Measurements from ENCODE around the gene OR2L3. TPM values are rescaled to one million over a fixed set of nuclear protein-coding genes. Genes with fewer than 3 reads are reported as not detected.

Gene OR2L3, protein sequence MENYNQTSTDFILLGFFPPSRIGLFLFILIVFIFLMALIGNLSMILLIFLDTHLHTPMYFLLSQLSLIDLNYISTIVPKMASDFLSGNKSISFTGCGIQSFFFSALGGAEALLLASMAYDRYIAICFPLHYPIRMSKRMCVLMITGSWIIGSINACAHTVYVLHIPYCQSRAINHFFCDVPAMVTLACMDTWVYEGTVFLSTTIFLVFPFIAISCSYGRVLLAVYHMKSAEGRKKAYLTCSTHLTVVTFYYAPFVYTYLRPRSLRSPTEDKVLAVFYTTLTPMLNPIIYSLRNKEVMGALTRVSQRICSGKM
- polyA plus RNA-seq (0.10 and 0.27 TPM in 2 replicates), polyA minus RNA-seq (0.35 and 0.73 TPM in 2 replicates)

DNA sequence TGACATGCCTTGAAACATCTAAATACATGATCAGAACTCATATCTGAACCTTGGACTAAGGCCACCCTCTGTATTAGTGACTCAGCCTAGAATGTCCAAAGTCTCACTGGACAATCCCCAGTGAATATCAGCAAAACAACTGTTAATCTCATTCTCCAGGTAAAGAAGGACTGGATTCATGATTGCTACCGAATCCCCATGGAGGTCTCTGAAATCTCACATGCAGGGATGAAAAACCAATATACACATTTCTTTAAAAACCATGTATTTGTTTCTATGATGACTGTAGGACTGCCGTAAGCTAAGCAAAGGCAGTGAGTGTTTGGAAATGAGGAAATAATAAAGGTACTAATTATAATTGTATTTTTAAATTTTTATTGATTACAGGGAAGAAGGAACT is at the start of gene OR2L3:
OR2L3 (plus strand) TSS at position 301 of the 400 bp plus-strand sequence. CDS start 13,846 bp downstream, outside the sequence.
- H3K4me2 ChIP-seq (ENCODE audit: low read length): no peak within 1 kb of the TSS
- H3K9me3 ChIP-seq (ENCODE audit: low read length): no peaks in the 10 kb centered on the region
- H4K20me1 ChIP-seq (ENCODE audit: insufficient read depth): no peaks in the 10 kb centered on the region
- H3F3A ChIP-seq (ENCODE audit: insufficient read depth, low read length, poor library complexity, severe bottlenecking): no peaks in the 10 kb centered on the region
- H3K27ac ChIP-seq (ENCODE audit: low read length): no peak within 1 kb of the TSS
- H2AFZ ChIP-seq (ENCODE audit: low read depth, low read length): no peak within 1 kb of the TSS
- no peaks in the 10 kb centered on the region for H3K9me2 ChIP-seq (ENCODE audit: insufficient read depth, low read length)
- H3K9ac ChIP-seq (ENCODE audit: low read length): no peak within 1 kb of the TSS
- no peaks in the 10 kb centered on the region for H3K36me3 ChIP-seq (ENCODE audit: insufficient read depth, low read length)
- TF ChIP-seq MXI1 (conservative IDR thresholded peaks at IDR 0.05; ENCODE audit: poor library complexity, severe bottlenecking): no peak
- no peak for TF ChIP-seq RAD21 (conservative IDR thresholded peaks at IDR 0.05)
- TF ChIP-seq TAF1 (IDR thresholded peaks at IDR 0.05; ENCODE audit: low read depth): no peak
- H3K79me2 ChIP-seq (replicated peaks; ENCODE audit: insufficient read depth, low read length): no peaks in the 10 kb centered on the region
- H3K4me3 ChIP-seq (ENCODE audit: low read length): no peak within 1 kb of the TSS
- no peaks in the 10 kb centered on the region for H3K27me3 ChIP-seq (ENCODE audit: insufficient read depth, low read depth, low read length)

DNA sequence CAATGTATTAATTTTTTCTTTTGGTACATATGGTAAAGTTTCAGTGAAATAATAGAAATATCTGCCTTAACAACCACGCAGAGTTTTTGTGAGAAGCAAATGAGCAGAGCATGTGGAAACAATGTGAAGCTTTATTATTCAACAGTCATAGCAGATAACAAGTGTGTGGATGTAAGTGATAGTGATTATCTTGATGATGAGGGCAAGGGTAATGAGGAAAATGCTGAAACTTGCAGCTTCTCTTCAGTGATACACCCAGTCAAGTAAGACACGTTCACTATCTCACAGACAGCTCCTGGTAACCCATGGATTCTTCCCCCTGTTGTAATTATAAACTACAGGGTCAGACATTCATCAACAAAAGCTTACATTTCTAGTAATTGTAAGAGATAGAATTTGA is 47.8 kb upstream of the OR2L3 start:
- no peak overlapping the region for H2AFZ ChIP-seq (ENCODE audit: low read depth, low read length)
- no peak overlapping the region for H3K4me3 ChIP-seq (ENCODE audit: low read length)
- no peaks in the 10 kb centered on the region for H4K20me1 ChIP-seq (ENCODE audit: insufficient read depth)
- H3K27ac ChIP-seq (ENCODE audit: low read length): no peak overlapping the region
- H3K4me2 ChIP-seq (ENCODE audit: low read length): no peak overlapping the region
- no peak overlapping the region for H3K9ac ChIP-seq (ENCODE audit: low read length)
- H3K36me3 ChIP-seq (ENCODE audit: insufficient read depth, low read length): no peaks in the 10 kb centered on the region
- no peaks in the 10 kb centered on the region for H3K9me2 ChIP-seq (ENCODE audit: insufficient read depth, low read length)
- no peaks in the 10 kb centered on the region for H3F3A ChIP-seq (ENCODE audit: insufficient read depth, low read length, poor library complexity, severe bottlenecking)
- no peaks in the 10 kb centered on the region for H3K79me2 ChIP-seq (replicated peaks; ENCODE audit: insufficient read depth, low read length)
- no peaks in the 10 kb centered on the region for H3K9me3 ChIP-seq (ENCODE audit: low read length)
- TF ChIP-seq EZH2 (IDR thresholded peaks at IDR 0.05; ENCODE audit: borderline replicate concordance, insufficient read depth, low read length, poor library complexity, severe bottlenecking) (no peak), POLR2AphosphoS5 (IDR thresholded peaks at IDR 0.05) (no peak)
- H3K27me3 ChIP-seq (ENCODE audit: insufficient read depth, low read depth, low read length): no peaks in the 10 kb centered on the region

GRCh38 chr1:248000169-248000568 is 46.5 kb upstream of the OR2L3 start:
- Histone ChIP-seq H3K9me2 (ENCODE audit: insufficient read depth, low read length) (no peaks in the 10 kb centered on the region), H3K27ac (ENCODE audit: low read length) (no peak overlapping the region), H2AFZ (ENCODE audit: low read depth, low read length) (no peak overlapping the region), H3K4me3 (ENCODE audit: low read length) (no peak overlapping the region), H4K20me1 (ENCODE audit: insufficient read depth) (no peaks in the 10 kb centered on the region), H3K9ac (ENCODE audit: low read length) (no peak overlapping the region), H3K4me2 (ENCODE audit: low read length) (no peak overlapping the region), H3F3A (ENCODE audit: insufficient read depth, low read length, poor library complexity, severe bottlenecking) (no peaks in the 10 kb centered on the region), H3K9me3 (ENCODE audit: low read length) (no peaks in the 10 kb centered on the region), H3K27me3 (ENCODE audit: insufficient read depth, low read depth, low read length) (no peaks in the 10 kb centered on the region), H3K79me2 (replicated peaks; ENCODE audit: insufficient read depth, low read length) (no peaks in the 10 kb centered on the region), H3K36me3 (ENCODE audit: insufficient read depth, low read length) (no peaks in the 10 kb centered on the region)
- TF ChIP-seq POLR2AphosphoS5 (IDR thresholded peaks at IDR 0.05): no peak
- no peak for TF ChIP-seq SMC3 (conservative IDR thresholded peaks at IDR 0.05; ENCODE audit: poor library complexity)
- TF ChIP-seq TAF1 (IDR thresholded peaks at IDR 0.05; ENCODE audit: low read depth): no peak
- TF ChIP-seq, protein P1, sequence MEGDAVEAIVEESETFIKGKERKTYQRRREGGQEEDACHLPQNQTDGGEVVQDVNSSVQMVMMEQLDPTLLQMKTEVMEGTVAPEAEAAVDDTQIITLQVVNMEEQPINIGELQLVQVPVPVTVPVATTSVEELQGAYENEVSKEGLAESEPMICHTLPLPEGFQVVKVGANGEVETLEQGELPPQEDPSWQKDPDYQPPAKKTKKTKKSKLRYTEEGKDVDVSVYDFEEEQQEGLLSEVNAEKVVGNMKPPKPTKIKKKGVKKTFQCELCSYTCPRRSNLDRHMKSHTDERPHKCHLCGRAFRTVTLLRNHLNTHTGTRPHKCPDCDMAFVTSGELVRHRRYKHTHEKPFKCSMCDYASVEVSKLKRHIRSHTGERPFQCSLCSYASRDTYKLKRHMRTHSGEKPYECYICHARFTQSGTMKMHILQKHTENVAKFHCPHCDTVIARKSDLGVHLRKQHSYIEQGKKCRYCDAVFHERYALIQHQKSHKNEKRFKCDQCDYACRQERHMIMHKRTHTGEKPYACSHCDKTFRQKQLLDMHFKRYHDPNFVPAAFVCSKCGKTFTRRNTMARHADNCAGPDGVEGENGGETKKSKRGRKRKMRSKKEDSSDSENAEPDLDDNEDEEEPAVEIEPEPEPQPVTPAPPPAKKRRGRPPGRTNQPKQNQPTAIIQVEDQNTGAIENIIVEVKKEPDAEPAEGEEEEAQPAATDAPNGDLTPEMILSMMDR (IDR thresholded peaks at IDR 0.05; ENCODE audit: poor library complexity, severe bottlenecking): no peak
- TF ChIP-seq EZH2 (IDR thresholded peaks at IDR 0.05; ENCODE audit: borderline replicate concordance, insufficient read depth, low read length, poor library complexity, severe bottlenecking): no peak
- no peak for TF ChIP-seq MXI1 (conservative IDR thresholded peaks at IDR 0.05; ENCODE audit: poor library complexity, severe bottlenecking)
- no peak for TF ChIP-seq RAD21 (conservative IDR thresholded peaks at IDR 0.05)
- TF ChIP-seq, protein P2, sequence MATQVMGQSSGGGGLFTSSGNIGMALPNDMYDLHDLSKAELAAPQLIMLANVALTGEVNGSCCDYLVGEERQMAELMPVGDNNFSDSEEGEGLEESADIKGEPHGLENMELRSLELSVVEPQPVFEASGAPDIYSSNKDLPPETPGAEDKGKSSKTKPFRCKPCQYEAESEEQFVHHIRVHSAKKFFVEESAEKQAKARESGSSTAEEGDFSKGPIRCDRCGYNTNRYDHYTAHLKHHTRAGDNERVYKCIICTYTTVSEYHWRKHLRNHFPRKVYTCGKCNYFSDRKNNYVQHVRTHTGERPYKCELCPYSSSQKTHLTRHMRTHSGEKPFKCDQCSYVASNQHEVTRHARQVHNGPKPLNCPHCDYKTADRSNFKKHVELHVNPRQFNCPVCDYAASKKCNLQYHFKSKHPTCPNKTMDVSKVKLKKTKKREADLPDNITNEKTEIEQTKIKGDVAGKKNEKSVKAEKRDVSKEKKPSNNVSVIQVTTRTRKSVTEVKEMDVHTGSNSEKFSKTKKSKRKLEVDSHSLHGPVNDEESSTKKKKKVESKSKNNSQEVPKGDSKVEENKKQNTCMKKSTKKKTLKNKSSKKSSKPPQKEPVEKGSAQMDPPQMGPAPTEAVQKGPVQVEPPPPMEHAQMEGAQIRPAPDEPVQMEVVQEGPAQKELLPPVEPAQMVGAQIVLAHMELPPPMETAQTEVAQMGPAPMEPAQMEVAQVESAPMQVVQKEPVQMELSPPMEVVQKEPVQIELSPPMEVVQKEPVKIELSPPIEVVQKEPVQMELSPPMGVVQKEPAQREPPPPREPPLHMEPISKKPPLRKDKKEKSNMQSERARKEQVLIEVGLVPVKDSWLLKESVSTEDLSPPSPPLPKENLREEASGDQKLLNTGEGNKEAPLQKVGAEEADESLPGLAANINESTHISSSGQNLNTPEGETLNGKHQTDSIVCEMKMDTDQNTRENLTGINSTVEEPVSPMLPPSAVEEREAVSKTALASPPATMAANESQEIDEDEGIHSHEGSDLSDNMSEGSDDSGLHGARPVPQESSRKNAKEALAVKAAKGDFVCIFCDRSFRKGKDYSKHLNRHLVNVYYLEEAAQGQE (IDR thresholded peaks at IDR 0.05; ENCODE audit: borderline replicate concordance): no peak
- no peak for TF ChIP-seq EP300 (conservative IDR thresholded peaks at IDR 0.05; ENCODE audit: poor library complexity, severe bottlenecking)
